GM23248 (cell line): ENCODE results near the gene SMIM35.

Source experiments
- EZH2 ChIP-seq: fragments of 200-600 bp; sonication (generic); IDR thresholded peaks from 2 replicates; pipeline ENCODE4 v1.6.1; 2018; ENCODE audit warnings: antibody characterized with exemption, mild to moderate bottlenecking; ENCODE audit not compliant: insufficient read depth, poor library complexity, severe bottlenecking
- EZH2phosphoT487 ChIP-seq: fragments of 200-600 bp; sonication (generic); IDR thresholded peaks from 2 replicates; pipeline ENCODE4 v1.6.1; 2018; ENCODE audit warnings: antibody characterized with exemption, moderate library complexity, mild to moderate bottlenecking, low read depth; ENCODE audit not compliant: insufficient read depth

GRCh38 chr11:118074091-118074685, 12.6 kb downstream of the SMIM35 start:
- TF ChIP-seq EZH2 (no peak), EZH2phosphoT487 (no peak)
